ENCODE measurements around the gene LAIR2. TPM values are rescaled to one million over a fixed set of nuclear protein-coding genes. Genes with fewer than 3 reads are reported as not detected.

The LAIR2 gene
- total and polyA plus RNA-seq, 2 experiments from 2014 or later: not detected

DNA sequence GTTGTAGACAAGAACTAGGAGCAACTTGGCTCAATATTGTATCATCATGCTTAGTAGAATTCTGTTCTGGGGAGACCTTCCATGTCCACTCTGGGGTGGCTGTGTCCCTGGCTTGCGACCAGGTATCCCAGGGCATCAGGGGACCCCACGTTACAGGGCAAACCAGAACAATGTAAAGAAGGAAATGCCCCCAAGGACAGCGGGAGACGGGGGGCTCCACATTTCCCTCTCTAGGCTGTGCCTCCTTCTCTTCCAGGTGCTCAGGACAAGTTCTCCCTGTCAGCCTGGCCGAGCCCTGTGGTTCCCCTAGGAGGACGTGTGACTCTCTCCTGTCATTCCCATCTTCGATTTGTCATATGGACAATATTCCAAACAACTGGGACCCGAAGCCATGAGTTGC is 30.8 kb downstream of the LAIR2 start:
- Histone ChIP-seq H3K79me2 (no peaks in the 10 kb centered on the region), H4K20me1 (ENCODE audit: insufficient read depth, poor library complexity, severe bottlenecking) (no peaks in the 10 kb centered on the region), H3K27me3 (no peaks in the 10 kb centered on the region), H3K9me2 (replicated peaks; ENCODE audit: insufficient read depth) (no peaks in the 10 kb centered on the region), H3K9me3 (ENCODE audit: low read depth) (no peaks in the 10 kb centered on the region), H3K4me2 (no peak overlapping the region), H3K4me3 (no peak overlapping the region), H3K4me1 (ENCODE audit: insufficient read depth) (no peaks in the 10 kb centered on the region), H2AFZ (no peak overlapping the region), H3K27ac (no peak overlapping the region), H3K36me3 (replicated peaks; ENCODE audit: insufficient read depth, low read depth) (no peaks in the 10 kb centered on the region)
- no peak for TF ChIP-seq EZH2 (IDR thresholded peaks at IDR 0.05; ENCODE audit: borderline replicate concordance)
- TF ChIP-seq, protein P1, sequence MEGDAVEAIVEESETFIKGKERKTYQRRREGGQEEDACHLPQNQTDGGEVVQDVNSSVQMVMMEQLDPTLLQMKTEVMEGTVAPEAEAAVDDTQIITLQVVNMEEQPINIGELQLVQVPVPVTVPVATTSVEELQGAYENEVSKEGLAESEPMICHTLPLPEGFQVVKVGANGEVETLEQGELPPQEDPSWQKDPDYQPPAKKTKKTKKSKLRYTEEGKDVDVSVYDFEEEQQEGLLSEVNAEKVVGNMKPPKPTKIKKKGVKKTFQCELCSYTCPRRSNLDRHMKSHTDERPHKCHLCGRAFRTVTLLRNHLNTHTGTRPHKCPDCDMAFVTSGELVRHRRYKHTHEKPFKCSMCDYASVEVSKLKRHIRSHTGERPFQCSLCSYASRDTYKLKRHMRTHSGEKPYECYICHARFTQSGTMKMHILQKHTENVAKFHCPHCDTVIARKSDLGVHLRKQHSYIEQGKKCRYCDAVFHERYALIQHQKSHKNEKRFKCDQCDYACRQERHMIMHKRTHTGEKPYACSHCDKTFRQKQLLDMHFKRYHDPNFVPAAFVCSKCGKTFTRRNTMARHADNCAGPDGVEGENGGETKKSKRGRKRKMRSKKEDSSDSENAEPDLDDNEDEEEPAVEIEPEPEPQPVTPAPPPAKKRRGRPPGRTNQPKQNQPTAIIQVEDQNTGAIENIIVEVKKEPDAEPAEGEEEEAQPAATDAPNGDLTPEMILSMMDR (IDR thresholded peaks at IDR 0.05; ENCODE audit: poor library complexity): no peak
- no peak for TF ChIP-seq EZH2phosphoT487 (IDR thresholded peaks at IDR 0.05; ENCODE audit: low read depth, severe bottlenecking, unreplicated experiment)
- DNase-seq (ENCODE audit: low spot score): no peak
- WGBS (ENCODE audit: low lambda C conversion rate, missing lambda C conversion rate): 74% methylated on average over 8 of the region's 8 CpGs

DNA sequence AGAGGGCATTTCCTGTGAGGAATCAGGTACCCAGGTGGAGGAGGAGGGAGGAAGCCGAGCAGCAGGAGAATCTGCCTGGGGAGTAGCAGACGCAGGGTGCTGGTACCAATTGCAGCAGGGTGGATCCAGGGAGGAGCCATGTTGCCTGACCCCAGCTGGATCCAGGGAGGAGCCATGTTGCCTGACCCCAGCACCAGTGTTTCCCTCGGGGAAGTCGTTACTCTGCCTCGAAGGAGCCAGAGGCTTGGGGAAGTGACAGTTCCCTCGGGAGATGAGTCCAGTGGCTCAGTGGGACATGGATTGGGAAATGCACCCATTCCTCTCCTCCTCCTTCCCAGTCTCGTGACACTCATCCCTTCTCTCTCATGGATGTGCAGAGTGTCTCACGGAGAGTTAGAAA is 31.5 kb downstream of the LAIR2 start:
- TF ChIP-seq, protein P1 (IDR thresholded peaks at IDR 0.05; ENCODE audit: poor library complexity): no peak
- TF ChIP-seq EZH2 (IDR thresholded peaks at IDR 0.05; ENCODE audit: borderline replicate concordance): no peak
- TF ChIP-seq EZH2phosphoT487 (IDR thresholded peaks at IDR 0.05; ENCODE audit: low read depth, severe bottlenecking, unreplicated experiment): no peak

DNA sequence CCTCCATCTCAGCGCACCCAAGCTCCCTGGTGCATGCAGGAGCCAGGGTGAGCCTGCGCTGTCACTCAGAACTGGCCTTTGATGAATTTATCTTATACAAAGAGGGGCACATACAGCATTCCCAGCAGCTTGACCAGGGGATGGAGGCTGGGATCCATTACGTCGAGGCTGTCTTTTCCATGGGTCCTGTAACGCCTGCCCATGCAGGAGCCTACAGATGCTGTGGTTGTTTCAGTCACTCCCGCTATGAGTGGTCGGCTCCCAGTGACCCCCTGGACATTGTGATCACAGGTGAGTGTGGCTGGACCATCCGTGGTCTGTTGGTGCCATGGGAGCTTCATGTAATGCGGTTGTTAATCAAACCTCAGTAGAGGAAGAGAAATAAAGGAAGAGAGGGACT is 33.0 kb downstream of the LAIR2 start:
- no peaks in the 10 kb centered on the region for H3K79me2 ChIP-seq
- WGBS (ENCODE audit: low lambda C conversion rate, missing lambda C conversion rate): 82% methylated on average over 9 of the region's 9 CpGs
- TF ChIP-seq EZH2phosphoT487 (IDR thresholded peaks at IDR 0.05; ENCODE audit: low read depth, severe bottlenecking, unreplicated experiment) (no peak), EZH2 (IDR thresholded peaks at IDR 0.05; ENCODE audit: borderline replicate concordance) (no peak)
- TF ChIP-seq, protein P1 (IDR thresholded peaks at IDR 0.05; ENCODE audit: poor library complexity): no peak
- no peak overlapping the region for H3K27ac ChIP-seq
- no peaks in the 10 kb centered on the region for H3K36me3 ChIP-seq (replicated peaks; ENCODE audit: insufficient read depth, low read depth)
- H4K20me1 ChIP-seq (ENCODE audit: insufficient read depth, poor library complexity, severe bottlenecking): no peaks in the 10 kb centered on the region
- no peak overlapping the region for H3K4me2 ChIP-seq
- no peak overlapping the region for H3K4me3 ChIP-seq
- no peaks in the 10 kb centered on the region for H3K9me2 ChIP-seq (replicated peaks; ENCODE audit: insufficient read depth)
- H3K9me3 ChIP-seq (ENCODE audit: low read depth): no peaks in the 10 kb centered on the region
- no peaks in the 10 kb centered on the region for H3K27me3 ChIP-seq
- DNase-seq (ENCODE audit: low spot score): no peak
- no peaks in the 10 kb centered on the region for H3K4me1 ChIP-seq (ENCODE audit: insufficient read depth)
- no peak overlapping the region for H2AFZ ChIP-seq

More for the DNA sequence above, 31.5 kb downstream of the LAIR2 start:
- Histone ChIP-seq H3K4me1 (ENCODE audit: insufficient read depth) (no peaks in the 10 kb centered on the region), H3K79me2 (no peaks in the 10 kb centered on the region), H2AFZ (no peak overlapping the region), H3K27ac (no peak overlapping the region), H3K36me3 (replicated peaks; ENCODE audit: insufficient read depth, low read depth) (no peaks in the 10 kb centered on the region), H3K4me2 (no peak overlapping the region), H3K9me3 (ENCODE audit: low read depth) (no peaks in the 10 kb centered on the region), H3K27me3 (no peaks in the 10 kb centered on the region), H3K9me2 (replicated peaks; ENCODE audit: insufficient read depth) (no peaks in the 10 kb centered on the region), H4K20me1 (ENCODE audit: insufficient read depth, poor library complexity, severe bottlenecking) (no peaks in the 10 kb centered on the region), H3K4me3 (no peak overlapping the region)
- no peak for DNase-seq (ENCODE audit: low spot score)
- 70% methylated on average over 8 of the region's 8 CpGs for WGBS (ENCODE audit: low lambda C conversion rate, missing lambda C conversion rate)

DNA sequence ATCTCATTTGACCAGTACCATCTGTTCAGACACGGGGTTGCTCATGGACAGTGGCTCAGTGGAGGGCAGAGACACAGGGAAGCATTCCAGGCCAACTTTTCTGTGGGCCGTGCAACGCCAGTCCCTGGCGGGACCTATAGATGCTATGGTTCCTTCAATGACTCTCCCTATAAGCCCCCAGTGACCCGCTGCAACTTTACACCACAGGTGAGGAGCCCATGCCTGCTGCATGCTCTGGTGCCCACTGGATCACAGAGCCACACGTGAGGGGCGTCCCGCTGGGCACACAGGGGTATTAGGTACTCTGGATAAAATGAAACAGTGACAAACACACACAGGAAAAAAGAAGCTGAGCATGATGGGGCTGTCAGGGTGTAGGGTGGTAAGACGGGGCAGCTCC is 34.3 kb downstream of the LAIR2 start:
- WGBS (ENCODE audit: low lambda C conversion rate, missing lambda C conversion rate): 65% methylated on average over 9 of the region's 9 CpGs
- no peaks in the 10 kb centered on the region for H3K36me3 ChIP-seq (replicated peaks; ENCODE audit: insufficient read depth, low read depth)
- H3K4me1 ChIP-seq (ENCODE audit: insufficient read depth): no peaks in the 10 kb centered on the region
- no peaks in the 10 kb centered on the region for H3K9me3 ChIP-seq (ENCODE audit: low read depth)
- no peaks in the 10 kb centered on the region for H4K20me1 ChIP-seq (ENCODE audit: insufficient read depth, poor library complexity, severe bottlenecking)
- H3K4me2 ChIP-seq: no peak overlapping the region
- no peaks in the 10 kb centered on the region for H3K9me2 ChIP-seq (replicated peaks; ENCODE audit: insufficient read depth)
- H3K79me2 ChIP-seq: no peaks in the 10 kb centered on the region
- no peak for DNase-seq (ENCODE audit: low spot score)
- no peaks in the 10 kb centered on the region for H3K27me3 ChIP-seq
- H3K4me3 ChIP-seq: no peak overlapping the region
- H3K27ac ChIP-seq: no peak overlapping the region
- TF ChIP-seq, protein P1 (IDR thresholded peaks at IDR 0.05; ENCODE audit: poor library complexity): no peak
- TF ChIP-seq EZH2phosphoT487 (IDR thresholded peaks at IDR 0.05; ENCODE audit: low read depth, severe bottlenecking, unreplicated experiment): no peak
- no peak for TF ChIP-seq EZH2 (IDR thresholded peaks at IDR 0.05; ENCODE audit: borderline replicate concordance)
- H2AFZ ChIP-seq: no peak overlapping the region

Data from hepatocyte (in vitro differentiated cells).